ENCODE measurements around the gene ATF5. TPM values are rescaled to one million over a fixed set of nuclear protein-coding genes. Genes with fewer than 3 reads are reported as not detected.
A peak's percentile ranks its signal among the peaks of the same experiment; 100 is the strongest.

The ATF5 gene
- total and polyA plus RNA-seq, 2 of the 13 experiments (the other 11 are each of a cell fraction or from before 2014, with no cell fraction given), result 5.2 to 10.3 TPM

- TF ChIP-seq, protein P1, sequence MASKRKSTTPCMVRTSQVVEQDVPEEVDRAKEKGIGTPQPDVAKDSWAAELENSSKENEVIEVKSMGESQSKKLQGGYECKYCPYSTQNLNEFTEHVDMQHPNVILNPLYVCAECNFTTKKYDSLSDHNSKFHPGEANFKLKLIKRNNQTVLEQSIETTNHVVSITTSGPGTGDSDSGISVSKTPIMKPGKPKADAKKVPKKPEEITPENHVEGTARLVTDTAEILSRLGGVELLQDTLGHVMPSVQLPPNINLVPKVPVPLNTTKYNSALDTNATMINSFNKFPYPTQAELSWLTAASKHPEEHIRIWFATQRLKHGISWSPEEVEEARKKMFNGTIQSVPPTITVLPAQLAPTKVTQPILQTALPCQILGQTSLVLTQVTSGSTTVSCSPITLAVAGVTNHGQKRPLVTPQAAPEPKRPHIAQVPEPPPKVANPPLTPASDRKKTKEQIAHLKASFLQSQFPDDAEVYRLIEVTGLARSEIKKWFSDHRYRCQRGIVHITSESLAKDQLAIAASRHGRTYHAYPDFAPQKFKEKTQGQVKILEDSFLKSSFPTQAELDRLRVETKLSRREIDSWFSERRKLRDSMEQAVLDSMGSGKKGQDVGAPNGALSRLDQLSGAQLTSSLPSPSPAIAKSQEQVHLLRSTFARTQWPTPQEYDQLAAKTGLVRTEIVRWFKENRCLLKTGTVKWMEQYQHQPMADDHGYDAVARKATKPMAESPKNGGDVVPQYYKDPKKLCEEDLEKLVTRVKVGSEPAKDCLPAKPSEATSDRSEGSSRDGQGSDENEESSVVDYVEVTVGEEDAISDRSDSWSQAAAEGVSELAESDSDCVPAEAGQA (IDR thresholded peaks at IDR 0.05; ENCODE audit: low read depth), result 0 out of 2 replicates have a peak, but pooled peaks have one; percentile 54
- TF ChIP-seq, protein P1 (CRISPR knock-in tag; IDR thresholded peaks at IDR 0.05; ENCODE audit: borderline replicate concordance), result no peak
- TF ChIP-seq, protein P2, sequence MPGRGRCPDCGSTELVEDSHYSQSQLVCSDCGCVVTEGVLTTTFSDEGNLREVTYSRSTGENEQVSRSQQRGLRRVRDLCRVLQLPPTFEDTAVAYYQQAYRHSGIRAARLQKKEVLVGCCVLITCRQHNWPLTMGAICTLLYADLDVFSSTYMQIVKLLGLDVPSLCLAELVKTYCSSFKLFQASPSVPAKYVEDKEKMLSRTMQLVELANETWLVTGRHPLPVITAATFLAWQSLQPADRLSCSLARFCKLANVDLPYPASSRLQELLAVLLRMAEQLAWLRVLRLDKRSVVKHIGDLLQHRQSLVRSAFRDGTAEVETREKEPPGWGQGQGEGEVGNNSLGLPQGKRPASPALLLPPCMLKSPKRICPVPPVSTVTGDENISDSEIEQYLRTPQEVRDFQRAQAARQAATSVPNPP (CRISPR knock-in tag; IDR thresholded peaks at IDR 0.05), result no peak
- TF ChIP-seq NR2F1 (CRISPR knock-in tag; IDR thresholded peaks at IDR 0.05), result no peak
- no peak for TF ChIP-seq TFAP4 (IDR thresholded peaks at IDR 0.05; ENCODE audit: borderline replicate concordance, low read depth)
- TF ChIP-seq, protein P3, sequence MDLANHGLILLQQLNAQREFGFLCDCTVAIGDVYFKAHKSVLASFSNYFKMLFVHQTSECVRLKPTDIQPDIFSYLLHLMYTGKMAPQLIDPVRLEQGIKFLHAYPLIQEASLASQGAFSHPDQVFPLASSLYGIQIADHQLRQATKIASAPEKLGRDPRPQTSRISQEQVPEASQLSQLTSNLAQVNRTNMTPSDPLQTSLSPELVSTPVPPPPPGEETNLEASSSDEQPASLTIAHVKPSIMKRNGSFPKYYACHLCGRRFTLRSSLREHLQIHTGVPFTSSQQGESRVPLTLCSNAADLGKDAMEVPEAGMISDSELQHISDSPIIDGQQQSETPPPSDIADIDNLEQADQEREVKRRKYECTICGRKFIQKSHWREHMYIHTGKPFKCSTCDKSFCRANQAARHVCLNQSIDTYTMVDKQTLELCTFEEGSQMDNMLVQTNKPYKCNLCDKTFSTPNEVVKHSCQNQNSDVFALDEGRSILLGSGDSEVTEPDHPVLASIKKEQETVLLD (CRISPR knock-in tag; IDR thresholded peaks at IDR 0.05; ENCODE audit: low read depth), result no peak
- no peak for TF ChIP-seq ZFP36 (IDR thresholded peaks at IDR 0.05; ENCODE audit: borderline replicate concordance, low read depth, low read length, partially characterized antibody)
Observed at GRCh38 chr19:49912965-49913685, 15.9 kb upstream of the ATF5 start (continued).
